Measurements from ENCODE around the gene RNF26.

The RNF26 gene

DNA sequence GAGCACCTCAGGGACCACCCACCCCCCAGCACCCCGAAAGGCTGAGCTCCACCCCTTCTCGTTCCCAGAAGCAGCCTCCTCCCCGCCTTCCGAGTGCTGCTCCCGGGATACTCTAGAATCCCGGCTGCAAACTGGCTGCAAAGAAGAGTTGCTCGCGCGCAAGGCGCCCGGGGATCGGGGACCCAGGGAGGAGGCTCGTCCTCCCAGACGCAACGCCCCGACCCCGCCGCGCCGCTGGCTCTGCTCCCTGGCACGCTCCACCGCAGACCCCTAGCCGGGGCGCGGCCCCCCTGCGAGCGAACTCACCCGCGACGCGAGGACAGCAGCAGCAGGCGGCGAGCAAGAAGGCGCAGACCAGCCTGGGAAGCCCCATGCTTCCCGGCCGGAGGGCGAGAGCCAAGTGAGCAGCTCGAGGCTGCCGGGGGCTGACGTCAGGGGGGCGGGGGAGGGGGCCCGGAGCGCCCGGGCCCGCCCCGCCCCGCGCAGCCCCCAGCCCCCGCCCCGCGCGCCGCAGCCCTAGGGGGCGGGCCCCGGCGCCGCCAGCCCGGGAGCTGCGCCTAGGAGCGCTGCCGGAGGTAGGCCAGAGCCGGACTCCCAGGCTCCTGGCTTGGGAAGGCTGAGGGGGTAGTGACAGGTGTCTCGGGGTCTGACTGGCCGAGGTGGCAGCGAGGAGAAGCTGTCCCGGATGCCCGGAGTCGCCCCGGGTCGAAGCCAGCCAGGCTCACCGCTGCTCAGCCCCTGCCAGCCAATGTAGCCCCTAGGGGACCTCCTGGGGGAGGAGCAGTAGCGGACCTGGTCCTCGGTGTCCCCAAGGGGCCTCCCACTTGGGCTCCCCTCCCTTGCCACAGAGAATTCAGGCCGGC, 17.4 kb upstream of the RNF26 start, which contains the start of gene MCAM (continued):
- no peak for TF ChIP-seq ZNF138 (tag by site-specific recombination; IDR thresholded peaks at IDR 0.05; ENCODE audit: borderline replicate concordance)
- no peak for TF ChIP-seq ZNF521 (tag by site-specific recombination; IDR thresholded peaks at IDR 0.05)
- TF ChIP-seq, protein P1, sequence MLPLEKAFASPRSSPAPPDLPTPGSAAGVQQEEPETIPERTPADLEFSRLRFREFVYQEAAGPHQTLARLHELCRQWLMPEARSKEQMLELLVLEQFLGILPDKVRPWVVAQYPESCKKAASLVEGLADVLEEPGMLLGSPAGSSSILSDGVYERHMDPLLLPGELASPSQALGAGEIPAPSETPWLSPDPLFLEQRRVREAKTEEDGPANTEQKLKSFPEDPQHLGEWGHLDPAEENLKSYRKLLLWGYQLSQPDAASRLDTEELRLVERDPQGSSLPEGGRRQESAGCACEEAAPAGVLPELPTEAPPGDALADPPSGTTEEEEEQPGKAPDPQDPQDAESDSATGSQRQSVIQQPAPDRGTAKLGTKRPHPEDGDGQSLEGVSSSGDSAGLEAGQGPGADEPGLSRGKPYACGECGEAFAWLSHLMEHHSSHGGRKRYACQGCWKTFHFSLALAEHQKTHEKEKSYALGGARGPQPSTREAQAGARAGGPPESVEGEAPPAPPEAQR (tag by site-specific recombination; IDR thresholded peaks at IDR 0.05): no peak
- TF ChIP-seq EGR2 (tag by site-specific recombination; IDR thresholded peaks at IDR 0.05; ENCODE audit: low read depth): no peak
- peak; percentile 67 for TF ChIP-seq OSR2 (tag by site-specific recombination; IDR thresholded peaks at IDR 0.05)
- 0 out of 2 replicates have a peak, but pooled peaks have one; percentile 2 for TF ChIP-seq SCRT1 (tag by site-specific recombination; IDR thresholded peaks at IDR 0.05; ENCODE audit: borderline replicate concordance)
- TF ChIP-seq ZNF174 (tag by site-specific recombination; IDR thresholded peaks at IDR 0.05): no peak
- no peak for TF ChIP-seq ZNF112 (tag by site-specific recombination; IDR thresholded peaks at IDR 0.05)
- no peak; the same call in 1 of the 2 replicates for TF ChIP-seq ZNF423 (tag by site-specific recombination; IDR thresholded peaks at IDR 0.05)
- TF ChIP-seq, protein P2, sequence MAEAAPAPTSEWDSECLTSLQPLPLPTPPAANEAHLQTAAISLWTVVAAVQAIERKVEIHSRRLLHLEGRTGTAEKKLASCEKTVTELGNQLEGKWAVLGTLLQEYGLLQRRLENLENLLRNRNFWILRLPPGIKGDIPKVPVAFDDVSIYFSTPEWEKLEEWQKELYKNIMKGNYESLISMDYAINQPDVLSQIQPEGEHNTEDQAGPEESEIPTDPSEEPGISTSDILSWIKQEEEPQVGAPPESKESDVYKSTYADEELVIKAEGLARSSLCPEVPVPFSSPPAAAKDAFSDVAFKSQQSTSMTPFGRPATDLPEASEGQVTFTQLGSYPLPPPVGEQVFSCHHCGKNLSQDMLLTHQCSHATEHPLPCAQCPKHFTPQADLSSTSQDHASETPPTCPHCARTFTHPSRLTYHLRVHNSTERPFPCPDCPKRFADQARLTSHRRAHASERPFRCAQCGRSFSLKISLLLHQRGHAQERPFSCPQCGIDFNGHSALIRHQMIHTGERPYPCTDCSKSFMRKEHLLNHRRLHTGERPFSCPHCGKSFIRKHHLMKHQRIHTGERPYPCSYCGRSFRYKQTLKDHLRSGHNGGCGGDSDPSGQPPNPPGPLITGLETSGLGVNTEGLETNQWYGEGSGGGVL (tag by site-specific recombination; IDR thresholded peaks at IDR 0.05): peak; percentile 32
- TF ChIP-seq ZNF155 (tag by site-specific recombination; IDR thresholded peaks at IDR 0.05): no peak
- TF ChIP-seq ZNF266 (tag by site-specific recombination; IDR thresholded peaks at IDR 0.05; ENCODE audit: low read depth): no peak
- TF ChIP-seq ZFP37 (tag by site-specific recombination; IDR thresholded peaks at IDR 0.05): peak; percentile 57; the same call in 1 of the 2 replicates
- no peak for TF ChIP-seq ZNF585B (tag by site-specific recombination; IDR thresholded peaks at IDR 0.05)
- TF ChIP-seq ZNF146 (tag by site-specific recombination; IDR thresholded peaks at IDR 0.05): no peak
- no peak for TF ChIP-seq ZNF248 (tag by site-specific recombination; IDR thresholded peaks at IDR 0.05)
- no peak for TF ChIP-seq PRDM1 (tag by site-specific recombination; IDR thresholded peaks at IDR 0.05)
- no peak for TF ChIP-seq ZNF701 (tag by site-specific recombination; IDR thresholded peaks at IDR 0.05)
- no peak for TF ChIP-seq ZNF221 (tag by site-specific recombination; IDR thresholded peaks at IDR 0.05; ENCODE audit: borderline replicate concordance)
- TF ChIP-seq, protein P3, sequence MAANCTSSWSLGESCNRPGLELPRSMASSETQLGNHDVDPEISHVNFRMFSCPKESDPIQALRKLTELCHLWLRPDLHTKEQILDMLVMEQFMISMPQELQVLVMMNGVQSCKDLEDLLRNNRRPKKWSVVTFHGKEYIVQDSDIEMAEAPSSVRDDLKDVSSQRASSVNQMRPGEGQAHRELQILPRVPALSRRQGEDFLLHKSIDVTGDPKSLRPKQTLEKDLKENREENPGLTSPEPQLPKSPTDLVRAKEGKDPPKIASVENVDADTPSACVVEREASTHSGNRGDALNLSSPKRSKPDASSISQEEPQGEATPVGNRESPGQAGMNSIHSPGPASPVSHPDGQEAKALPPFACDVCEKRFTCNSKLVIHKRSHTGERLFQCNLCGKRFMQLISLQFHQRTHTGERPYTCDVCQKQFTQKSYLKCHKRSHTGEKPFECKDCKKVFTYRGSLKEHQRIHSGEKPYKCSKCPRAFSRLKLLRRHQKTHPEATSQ (tag by site-specific recombination; IDR thresholded peaks at IDR 0.05): peak; percentile 39; the same call in 1 of the 2 replicates
- no peak for TF ChIP-seq ZNF433 (tag by site-specific recombination; IDR thresholded peaks at IDR 0.05; ENCODE audit: low read depth)
- no peak for TF ChIP-seq ZNF830 (tag by site-specific recombination; IDR thresholded peaks at IDR 0.05; ENCODE audit: low read depth)
- TF ChIP-seq ZBTB1 (tag by site-specific recombination; IDR thresholded peaks at IDR 0.05): no peak
- TF ChIP-seq KLF10 (tag by site-specific recombination; IDR thresholded peaks at IDR 0.05): no peak; the same call in 1 of the 2 replicates
- no peak for TF ChIP-seq ZNF133 (tag by site-specific recombination; IDR thresholded peaks at IDR 0.05)
- TF ChIP-seq ZNF558 (tag by site-specific recombination; IDR thresholded peaks at IDR 0.05): no peak
- peak; percentile 51 for TF ChIP-seq GLIS1 (tag by site-specific recombination; IDR thresholded peaks at IDR 0.05)

Data from HEK293 (cell line).